Adipose tissue (tissue), 3 donors: ENCODE results near the gene PLCL1. TPM values are rescaled to one million over a fixed set of nuclear protein-coding genes. Genes with fewer than 3 reads are reported as not detected.

ENCODE experiments used
- H3K27ac ChIP-seq: one replicate; pipeline ENCODE4 v1.5.1; 2013; ENCODE audit warnings: low read depth, low read length
- WGBS, 3 donors: extraction: QIAGEN DNeasy Blood & Tissue Kit; methylation state at CpG; one replicate each; pipeline ENCODE4 v1.1.7; 2013; 5-methylcytosine and 5-hydroxymethylcytosine counted together
- polyA plus RNA-seq, 3 donors: library from polyadenylated mRNA; stranded (reverse); fragments of 200-250 nt; gene quantifications; one replicate each; pipeline ENCODE4 v1.2.3, GENCODE V29; 2013
- donor health status: healthy with polysubstance abuse.
- donor health status: Bipolar disorder and iron deficiency.
- donor health status: healthy.

PLCL1 gene
- polyA plus RNA-seq, 3 donors, result 0.39 to 2.3 (median 2.0) TPM

DNA sequence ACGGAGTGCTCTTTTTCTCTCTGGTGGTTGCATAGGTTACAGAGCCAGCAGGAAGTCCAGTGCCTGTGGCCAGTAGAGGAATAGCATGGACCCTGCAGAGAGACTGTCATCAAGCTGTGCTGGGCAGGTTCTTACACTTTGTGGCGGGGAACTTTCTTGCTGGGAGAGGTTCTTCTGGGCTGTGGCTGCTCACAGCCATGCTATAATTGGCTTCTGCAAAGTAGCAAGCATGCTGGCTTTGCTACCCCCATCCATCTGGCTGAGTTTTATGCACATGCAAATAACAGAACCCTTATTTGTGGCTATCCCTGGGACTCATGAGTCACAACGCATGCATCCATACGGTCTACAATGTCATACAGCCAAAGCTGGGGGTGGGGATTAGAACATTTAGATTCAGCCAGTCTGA, 68.9 kb downstream of the PLCL1 start:
- no peak overlapping the region for H3K27ac ChIP-seq
- WGBS, 3 donors, result 76 to 89% (median 77%) methylated on average over 4 of the region's 4 CpGs

DNA sequence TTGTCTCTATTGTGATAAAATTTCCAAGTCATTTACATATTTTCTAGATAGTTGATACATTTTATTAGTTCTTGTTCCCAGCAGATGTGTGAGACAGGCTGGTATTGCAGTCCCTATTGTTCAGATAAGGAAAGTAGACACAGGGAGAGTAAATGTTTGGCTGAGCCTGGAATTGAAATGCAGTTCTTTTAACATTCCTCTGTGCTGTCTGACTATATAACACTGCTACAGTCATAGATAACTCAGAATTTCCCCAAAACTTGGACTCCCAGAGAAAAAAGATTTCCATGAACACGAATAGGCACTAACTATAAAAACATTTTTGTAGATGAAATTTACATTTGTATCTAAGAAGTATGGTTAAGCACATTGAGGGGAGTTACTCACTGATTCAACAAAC, 71.4 kb downstream of the PLCL1 start:
- WGBS, 3 donors, result 29 to 57% (median 47%) methylated on average over 1 of the region's 1 CpG
- H3K27ac ChIP-seq, result no peak overlapping the region

DNA sequence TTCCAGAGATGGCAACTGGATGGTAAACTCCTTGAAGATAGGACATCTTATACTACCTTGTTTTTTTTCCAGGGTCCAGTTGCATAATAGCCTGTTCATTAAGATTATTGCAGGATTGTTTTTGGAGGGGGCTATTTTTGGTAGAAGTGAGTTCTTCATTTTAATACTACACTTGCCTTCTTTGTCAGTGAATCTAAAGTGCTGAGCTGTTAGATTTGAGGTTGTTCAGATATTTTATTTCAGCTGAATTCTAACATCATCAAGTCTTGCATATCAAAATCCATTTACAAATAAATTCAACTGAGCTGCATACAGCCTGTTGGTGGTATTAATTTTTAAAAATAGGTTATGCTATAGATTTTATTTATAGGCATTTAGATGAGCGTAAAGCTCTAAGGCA, 72.1 kb downstream of the PLCL1 start:
- WGBS, 3 donors, result 95 to 100% (median 97%) methylated on average over 1 of the region's 1 CpG
- no peak overlapping the region for H3K27ac ChIP-seq

DNA sequence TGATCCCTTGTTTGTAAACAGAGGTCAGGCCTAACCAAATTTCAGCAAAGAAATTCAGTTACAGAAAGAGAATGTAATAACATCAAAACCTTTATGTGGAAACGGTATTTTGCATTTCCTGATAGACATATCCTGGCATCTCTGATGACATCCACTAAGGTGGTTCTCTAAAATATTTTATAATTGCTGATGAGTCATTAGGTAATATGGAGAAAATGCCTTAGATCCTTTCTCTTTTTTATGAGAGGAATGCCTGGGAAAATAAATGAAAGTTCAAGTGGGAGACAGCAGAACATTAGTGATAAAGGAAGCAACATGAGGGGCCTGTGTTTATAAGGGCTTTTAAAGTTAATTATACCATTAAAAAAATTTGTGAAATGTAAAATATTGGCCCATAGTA, 72.6 kb downstream of the PLCL1 start:
- WGBS, 3 donors, result 52 to 90% (median 64%) methylated on average over 1 of the region's 1 CpG
- H3K27ac ChIP-seq, result no peak overlapping the region

DNA sequence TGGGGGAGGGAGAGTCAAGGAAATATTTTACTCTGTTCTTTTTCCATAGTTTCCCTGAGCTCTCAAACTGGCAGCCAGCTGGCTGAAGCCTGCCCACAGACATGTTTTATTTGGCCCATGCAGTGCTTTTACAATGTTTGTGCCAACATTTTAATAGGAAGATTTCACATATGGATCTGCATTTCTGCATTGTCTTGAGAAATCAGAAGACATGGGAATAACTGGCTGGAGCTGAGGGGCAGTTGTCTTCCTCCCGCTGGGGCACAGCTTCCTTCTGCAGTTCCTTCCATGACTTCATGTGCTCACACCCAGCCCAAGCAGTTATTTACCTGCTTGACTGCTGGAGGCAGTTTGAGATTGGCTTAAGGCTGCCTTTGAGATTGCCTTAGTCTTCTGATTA, 74.4 kb downstream of the PLCL1 start:
- 67 to 81% (median 79%) methylated on average over 1 of the region's 1 CpG for WGBS, 3 donors
- H3K27ac ChIP-seq, result no peak overlapping the region

DNA sequence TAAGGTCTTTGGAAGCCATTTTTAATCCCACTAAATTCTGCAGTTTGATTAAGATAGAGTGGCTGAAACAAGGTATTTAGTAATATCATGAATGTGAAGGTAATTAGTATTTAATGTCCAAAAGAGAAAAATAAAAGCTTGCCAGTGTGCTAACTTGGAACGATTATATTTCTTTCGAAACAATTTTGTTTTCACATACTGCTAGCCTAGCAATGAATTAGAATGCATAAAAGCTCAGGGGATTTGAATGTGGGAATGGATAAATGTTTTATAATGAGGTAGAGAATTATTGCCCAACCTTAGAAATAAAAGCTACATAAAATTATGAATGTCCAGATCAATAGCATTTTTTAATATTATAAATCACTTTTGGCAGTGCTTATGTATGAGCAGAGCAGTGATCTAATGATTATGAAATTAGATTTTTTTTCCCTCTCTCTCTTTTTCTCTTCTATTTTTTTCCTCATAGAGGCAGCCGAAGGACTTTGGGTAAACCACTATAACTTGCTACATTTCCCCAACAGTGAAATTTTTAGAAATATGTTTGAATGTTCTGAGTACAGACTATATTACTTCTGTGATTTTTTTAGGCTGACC, 75.5 kb downstream of the PLCL1 start:
- 52 to 65% (median 57%) methylated on average over 3 of the region's 3 CpGs for WGBS, 3 donors
- H3K27ac ChIP-seq, result no peak overlapping the region

DNA sequence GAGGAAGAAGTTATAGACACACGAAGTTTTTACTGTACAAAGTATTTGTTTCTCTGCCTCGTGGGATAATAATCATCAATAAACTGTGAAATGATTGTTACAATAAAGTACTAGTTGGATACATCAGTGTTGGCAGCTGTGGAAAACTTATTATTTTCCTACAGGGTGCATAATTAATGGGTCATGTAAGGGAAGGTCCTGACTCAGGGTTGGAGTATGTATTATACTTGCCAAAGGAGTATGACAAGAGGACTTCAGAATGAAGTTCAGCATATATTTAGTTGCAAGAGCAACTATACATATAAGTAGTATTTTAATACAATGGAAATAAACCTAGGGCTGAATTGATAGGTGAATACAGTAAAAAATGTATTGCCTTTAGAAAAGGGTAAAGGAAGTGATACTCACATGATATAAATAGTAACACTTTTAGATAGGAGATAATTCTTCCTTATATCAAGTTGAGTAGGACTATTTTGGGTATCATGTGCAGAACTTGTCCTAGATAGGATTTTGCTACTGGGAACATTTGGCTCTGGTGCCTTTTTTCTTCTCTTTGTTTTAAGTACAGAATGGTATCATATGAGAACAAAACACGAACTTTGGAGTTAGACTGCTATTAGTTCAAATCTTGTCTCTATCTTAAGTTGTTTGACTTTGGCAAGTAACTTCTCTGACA, 79.1 kb downstream of the PLCL1 start:
- no peak overlapping the region for H3K27ac ChIP-seq
- 77 to 84% (median 83%) methylated on average over 3 of the region's 3 CpGs for WGBS, 3 donors

DNA sequence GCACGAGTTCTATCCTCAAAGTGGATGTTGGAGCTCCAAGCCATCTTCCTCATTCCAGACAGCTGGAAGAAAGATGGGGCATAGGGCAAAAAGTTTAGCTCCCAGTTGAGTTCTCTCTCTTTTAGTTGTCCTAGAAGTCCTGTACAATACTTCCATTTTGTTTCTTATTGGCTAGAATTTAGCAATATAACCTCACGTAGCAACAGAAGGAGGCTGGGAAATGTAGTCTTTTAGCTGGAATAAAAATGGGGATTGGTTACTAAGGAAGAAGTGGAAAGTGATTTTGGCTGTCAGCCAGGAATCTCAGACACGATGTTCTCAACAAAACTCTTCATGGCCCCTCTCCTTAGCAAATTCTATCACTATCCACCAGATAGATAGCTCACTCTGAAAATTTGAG, 79.9 kb downstream of the PLCL1 start:
- no peak overlapping the region for H3K27ac ChIP-seq
- 73 to 79% (median 74%) methylated on average over 3 of the region's 3 CpGs for WGBS, 3 donors

DNA sequence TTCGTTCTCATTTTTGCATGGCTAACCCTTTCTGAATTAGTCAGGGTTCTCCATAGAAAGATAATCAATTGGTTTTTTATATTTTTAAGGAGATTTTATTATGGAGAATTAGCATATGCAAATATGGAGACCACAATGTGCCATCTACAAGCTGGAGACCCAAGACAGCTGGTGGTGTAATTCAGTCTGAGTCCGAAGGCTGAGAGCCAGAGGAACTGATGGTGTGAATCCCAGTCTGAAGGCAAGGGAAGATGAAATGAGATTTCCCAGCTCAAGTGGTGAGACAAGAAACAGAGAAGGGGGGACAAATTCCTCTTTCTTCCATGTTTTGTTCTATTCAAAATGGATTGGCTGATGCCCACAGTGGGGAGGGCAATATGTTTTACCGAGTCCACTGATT, 80.7 kb downstream of the PLCL1 start:
- H3K27ac ChIP-seq, result no peak overlapping the region
- 94 to 97% (median 95%) methylated on average over 3 of the region's 3 CpGs for WGBS, 3 donors

DNA sequence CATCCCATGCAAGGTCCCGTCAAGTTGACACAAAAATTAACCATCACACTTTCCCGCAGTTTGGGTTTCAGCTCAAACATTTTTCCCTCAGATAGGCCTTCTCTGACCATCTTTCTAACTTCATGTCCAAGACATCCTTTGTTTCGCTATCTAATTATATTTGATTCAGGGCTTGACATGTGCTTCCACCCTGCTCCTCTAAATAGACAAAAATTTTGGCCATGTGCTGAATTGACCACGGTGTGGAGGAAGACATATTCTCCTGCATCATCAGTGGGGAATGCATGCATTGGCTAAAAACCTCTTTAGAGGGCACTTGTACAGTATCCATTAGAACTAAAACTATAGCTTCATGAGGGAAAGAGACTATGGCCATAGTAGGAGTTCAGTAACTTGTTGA, 81.2 kb downstream of the PLCL1 start:
- no peak overlapping the region for H3K27ac ChIP-seq
- 86 to 97% (median 94%) methylated on average over 4 of the region's 4 CpGs for WGBS, 3 donors

DNA sequence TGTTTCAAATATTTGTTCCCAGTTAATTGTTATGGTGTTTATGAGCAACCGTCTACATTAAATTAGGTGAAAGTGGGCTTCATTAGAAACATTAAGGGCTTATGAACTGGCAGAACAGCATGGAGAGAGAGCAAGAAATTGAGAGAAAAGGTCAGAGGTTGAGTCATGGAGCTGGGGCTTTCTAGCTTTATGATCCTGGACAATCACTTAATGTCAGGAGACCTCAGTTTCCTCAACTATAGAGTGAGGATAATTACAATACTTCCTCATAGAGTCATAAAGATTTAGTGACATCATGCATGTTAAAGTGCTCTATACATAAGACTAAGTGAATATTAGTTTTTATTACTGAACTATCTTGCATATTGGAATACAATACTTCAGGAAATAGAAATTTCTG, 83.9 kb downstream of the PLCL1 start:
- no peak overlapping the region for H3K27ac ChIP-seq
- 84 to 93% (median 86%) methylated on average over 1 of the region's 1 CpG for WGBS, 3 donors

DNA sequence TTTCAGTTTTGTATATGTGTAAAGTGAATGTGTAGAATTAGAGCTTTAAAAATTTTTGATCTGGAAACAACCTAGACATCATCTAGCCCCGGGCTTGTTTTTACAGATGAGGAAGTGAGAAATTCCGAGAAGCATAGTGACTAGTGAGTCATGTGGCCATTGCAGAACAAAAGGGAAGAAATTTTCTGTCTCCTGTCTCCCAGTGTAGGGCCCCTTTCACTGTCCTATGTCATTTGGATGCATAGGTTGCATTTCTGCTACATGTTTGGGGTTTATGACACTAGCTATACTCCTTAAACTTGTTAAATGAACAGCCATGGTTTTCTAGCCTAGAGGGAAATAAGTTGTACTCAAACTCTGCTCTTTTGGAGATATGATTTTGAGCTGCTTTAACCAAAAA, 84.6 kb downstream of the PLCL1 start:
- 26 to 71% (median 48%) methylated on average over 2 of the region's 2 CpGs for WGBS, 3 donors
- H3K27ac ChIP-seq, result no peak overlapping the region

DNA sequence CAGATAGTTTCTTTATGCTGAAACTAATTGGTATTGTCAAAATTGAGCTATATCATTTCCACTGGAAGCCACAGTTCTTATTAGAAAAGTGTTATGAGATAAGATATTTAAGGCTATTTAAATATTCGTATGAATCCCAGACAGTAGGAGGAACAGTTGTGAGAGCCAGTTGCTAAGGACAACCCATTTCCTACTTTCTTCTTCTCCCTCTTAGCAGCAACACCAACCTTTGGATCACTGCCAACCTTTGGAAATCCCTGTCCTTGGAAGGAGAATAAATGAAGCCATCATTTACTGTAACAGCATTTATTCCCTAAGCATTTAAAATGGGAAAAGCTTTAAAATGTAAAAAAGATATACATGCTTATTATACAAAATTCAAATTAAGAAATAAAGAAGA, 85.8 kb downstream of the PLCL1 start:
- no peak overlapping the region for H3K27ac ChIP-seq
- WGBS, 3 donors, result 39 to 56% (median 41%) methylated on average over 1 of the region's 1 CpG

DNA sequence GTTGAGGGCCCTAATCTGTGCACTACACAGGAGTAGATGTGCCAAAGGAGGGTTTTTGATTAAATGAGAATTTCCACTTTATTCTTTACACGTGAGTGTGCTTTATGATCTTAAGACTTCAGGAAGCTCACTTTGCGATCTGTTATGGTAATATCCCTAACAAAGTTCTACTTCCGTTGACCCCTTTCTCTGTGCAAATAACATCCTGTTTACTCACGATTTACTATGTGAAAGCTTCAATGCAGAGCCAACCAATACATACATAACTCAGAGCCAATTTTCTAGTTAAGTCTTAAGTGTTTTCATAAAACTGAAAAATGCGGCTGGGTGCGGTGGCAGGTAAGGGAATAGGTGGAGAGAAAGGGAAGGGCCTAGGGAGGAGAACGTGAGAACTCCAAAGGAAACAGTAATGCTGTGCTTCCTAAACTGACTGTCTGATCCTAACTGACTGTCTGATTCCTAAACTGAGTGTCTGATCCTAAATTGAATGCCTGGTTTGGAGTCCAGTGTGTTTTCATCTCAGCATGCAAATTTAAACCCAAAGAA, 87.6 kb downstream of the PLCL1 start:
- H3K27ac ChIP-seq, result no peak overlapping the region
- WGBS, 3 donors, result 63 to 80% (median 75%) methylated on average over 7 of the region's 7 CpGs

DNA sequence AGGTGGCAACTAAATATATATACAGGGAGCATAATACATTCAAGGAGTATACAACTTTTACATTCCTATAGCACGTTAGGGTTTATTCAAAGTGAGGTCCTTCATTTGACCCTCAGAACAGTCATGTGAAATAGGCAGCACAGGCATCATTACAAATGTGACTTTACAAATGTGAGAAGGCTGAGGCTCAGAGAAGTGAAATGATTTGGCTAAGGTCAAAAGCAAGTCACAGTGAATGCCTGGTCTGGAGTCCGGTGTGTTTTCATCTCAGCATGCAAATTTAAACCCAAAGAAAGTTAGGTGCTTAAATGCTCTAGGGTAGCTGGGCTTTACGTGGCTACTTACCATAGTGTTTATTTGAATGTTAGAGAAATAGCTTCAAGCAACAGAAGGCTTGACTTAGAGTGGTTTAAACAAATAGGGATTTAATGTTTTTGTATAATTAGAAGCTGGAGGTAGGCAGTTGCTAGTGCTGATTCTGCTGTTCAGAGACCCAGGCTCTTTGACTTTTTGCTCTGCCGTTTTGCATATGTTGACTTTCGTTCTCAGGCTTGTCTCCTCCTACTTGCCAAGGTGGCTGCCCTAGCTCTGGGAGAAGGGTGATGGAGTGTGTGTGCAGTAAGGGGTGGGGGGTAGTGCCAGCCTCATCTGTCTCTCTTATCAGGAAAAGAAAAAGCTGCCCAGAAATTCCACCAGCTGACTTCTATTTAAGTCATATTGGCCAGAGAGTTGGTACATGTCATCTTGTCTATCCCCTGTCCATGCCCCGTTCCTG, 89.2 kb downstream of the PLCL1 start:
- WGBS, 3 donors, result 63 to 84% (median 83%) methylated on average over 6 of the region's 6 CpGs
- H3K27ac ChIP-seq, result no peak overlapping the region

DNA sequence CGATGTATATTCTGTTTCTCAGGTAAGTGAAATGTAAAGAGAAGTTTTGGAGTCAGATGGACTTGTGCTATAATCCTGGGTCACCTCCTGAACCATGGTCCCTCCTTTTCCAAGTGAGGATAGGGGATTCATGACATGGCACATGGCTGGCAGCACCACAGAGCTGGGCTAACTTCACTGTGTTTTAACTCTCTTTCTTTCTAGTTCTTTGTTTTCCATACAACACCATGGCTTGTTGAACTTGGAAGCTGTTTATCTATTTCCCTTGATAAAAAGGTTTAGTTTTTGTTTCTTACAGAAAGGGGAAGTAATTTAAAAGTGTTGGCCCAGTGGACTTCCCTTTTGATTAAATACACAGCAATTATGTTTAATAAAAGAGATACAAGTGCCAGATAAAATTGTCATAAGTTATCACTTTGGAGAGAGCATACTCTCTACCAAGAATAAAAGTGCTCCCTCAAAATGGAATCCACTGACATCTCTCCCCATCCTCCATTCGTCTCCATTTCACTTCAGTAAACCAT, 90.4 kb downstream of the PLCL1 start:
- no peak overlapping the region for H3K27ac ChIP-seq
- 36 to 54% (median 37%) methylated on average over 2 of the region's 2 CpGs for WGBS, 3 donors

DNA sequence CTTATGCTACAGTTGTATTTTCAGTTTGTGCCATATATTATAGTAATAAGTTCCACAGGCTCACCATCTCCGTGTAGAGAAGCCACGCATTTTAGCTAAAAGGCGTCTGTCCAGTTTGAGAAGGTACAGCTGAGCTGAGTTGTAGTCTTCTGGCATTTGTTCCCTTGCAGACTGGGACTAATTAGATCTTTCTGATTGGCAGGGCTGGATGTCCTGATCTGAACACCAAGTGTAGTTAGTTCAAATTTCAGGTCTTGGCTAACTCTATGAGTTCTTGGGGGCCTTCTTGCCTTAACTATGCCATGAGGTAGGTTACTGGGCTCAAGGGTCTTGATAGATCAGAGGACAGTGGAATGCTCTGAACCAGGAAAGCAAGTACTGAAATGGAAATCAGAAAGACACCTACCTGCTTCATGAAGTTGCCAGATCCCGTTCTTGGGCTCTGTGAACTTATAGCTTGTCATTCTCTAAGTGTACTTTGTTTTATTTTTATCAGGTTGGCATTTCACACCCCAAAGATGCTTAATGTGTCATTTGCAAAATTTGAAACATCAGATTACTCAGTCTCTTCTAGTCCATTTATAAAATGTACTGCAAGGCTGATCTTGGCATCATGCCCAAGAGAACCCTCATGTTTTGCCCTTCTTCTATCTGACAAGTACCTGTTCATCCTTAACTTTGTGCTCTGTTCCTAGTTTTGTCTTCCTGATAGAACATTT, 93.7 kb downstream of the PLCL1 start:
- 94 to 95% (median 95%) methylated on average over 4 of the region's 4 CpGs for WGBS, 3 donors
- H3K27ac ChIP-seq, result no peak overlapping the region

DNA sequence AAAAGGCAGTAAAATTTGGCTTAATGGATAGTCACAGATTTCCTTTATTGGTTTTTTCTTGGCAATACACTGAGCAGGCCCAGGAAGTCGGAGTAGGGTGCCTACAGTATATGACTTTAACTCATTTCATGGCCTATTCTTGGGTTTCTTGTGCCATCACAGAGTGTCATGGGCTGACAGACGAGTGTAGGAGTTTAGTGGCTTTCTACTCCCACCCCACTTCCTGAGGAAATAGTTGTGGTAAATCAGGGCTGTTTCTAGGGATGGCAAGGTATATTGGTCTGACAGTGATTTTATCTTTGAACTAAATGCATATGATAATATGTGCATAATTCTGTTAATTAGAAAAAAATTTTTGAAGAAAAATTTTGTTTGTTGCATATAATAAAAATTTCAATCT, 100.1 kb downstream of the PLCL1 start:
- H3K27ac ChIP-seq, result no peak overlapping the region
- 59 to 84% (median 66%) methylated on average over 2 of the region's 2 CpGs for WGBS, 3 donors

DNA sequence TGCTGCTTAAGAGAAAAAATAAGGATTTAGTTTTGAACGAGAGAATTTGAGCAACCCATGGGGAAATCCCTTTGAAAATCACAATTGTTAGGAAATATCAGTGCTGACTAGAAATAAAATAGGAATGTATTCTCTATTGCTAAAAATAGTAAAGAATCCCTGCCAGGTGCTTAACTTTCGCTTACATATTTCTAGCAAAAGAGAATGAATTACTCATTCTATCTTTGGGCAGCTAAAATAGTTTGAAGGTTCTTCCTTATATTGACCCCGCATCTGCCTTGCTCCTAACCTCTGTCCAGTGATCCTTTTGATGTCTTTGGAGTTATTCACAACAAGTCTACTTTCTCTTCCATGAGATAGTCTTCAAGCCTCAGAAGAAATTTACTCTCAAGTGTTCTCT, 103.8 kb downstream of the PLCL1 start:
- H3K27ac ChIP-seq, result no peak overlapping the region
- WGBS, 3 donors, result 76 to 91% (median 77%) methylated on average over 3 of the region's 3 CpGs
